Trophoblast cell (in vitro differentiated cells and primary cell): ENCODE data around the gene SIX5.
A peak's percentile ranks its signal among the peaks of the same experiment; 100 is the strongest.

Experiments
- DNase-seq, 2 donors: peaks; one replicate each; pipeline ENCODE4 v3.0.0-alpha.2; 2016
- H2AFZ ChIP-seq: 2 replicates; pipeline ENCODE4 v1.6.1; 2013; ENCODE audit warnings: low read length, moderate library complexity, mild to moderate bottlenecking; ENCODE audit not compliant: insufficient read depth, poor library complexity
- H2AK5ac ChIP-seq: 2 replicates; pipeline ENCODE4 v1.6.1; 2013; ENCODE audit warnings: mild to moderate bottlenecking, low read length
- H2BK120ac ChIP-seq: 2 replicates; pipeline ENCODE4 v1.6.1; 2013; ENCODE audit warnings: low read length, mild to moderate bottlenecking, moderate library complexity; ENCODE audit not compliant: insufficient read depth, poor library complexity
- H2BK12ac ChIP-seq: 2 replicates; pipeline ENCODE4 v1.6.1; 2013; ENCODE audit warnings: mild to moderate bottlenecking, low read length, moderate library complexity
- H2BK5ac ChIP-seq: 2 replicates; pipeline ENCODE4 v1.6.1; 2013; ENCODE audit warnings: low read length, low read depth, moderate library complexity, mild to moderate bottlenecking; ENCODE audit not compliant: poor library complexity
- H3K14ac ChIP-seq: 2 replicates; pipeline ENCODE4 v1.6.1; 2013; ENCODE audit warnings: mild to moderate bottlenecking, low read length
- H3K18ac ChIP-seq: 2 replicates; pipeline ENCODE4 v1.6.1; 2013; ENCODE audit warnings: mild to moderate bottlenecking, low read length
- H3K23ac ChIP-seq: 2 replicates; pipeline ENCODE4 v1.6.1; 2013; ENCODE audit warnings: low read length
- H3K27ac ChIP-seq: 2 replicates; pipeline ENCODE4 v1.5.1; 2013; ENCODE audit warnings: low read depth, mild to moderate bottlenecking, inconsistent platforms, low read length, moderate library complexity
- H3K27me3 ChIP-seq: 2 replicates; pipeline ENCODE4 v1.6.1; 2013; ENCODE audit warnings: inconsistent platforms, mild to moderate bottlenecking, low read length, moderate library complexity; ENCODE audit not compliant: insufficient read depth
- H3K36me3 ChIP-seq, 2 experiments: 1 replicate in 1 of 2; 2 replicates in 1 of 2; pipeline ENCODE4 v1.6.1; 2013; ENCODE audit warnings: low read length in 2 of 2, mild to moderate bottlenecking in 2 of 2, moderate library complexity in 1 of 2; ENCODE audit not compliant: insufficient read depth in 2 of 2, control insufficient read depth in 1 of 2
- H3K4ac ChIP-seq: 2 replicates; pipeline ENCODE4 v1.6.1; 2013; ENCODE audit warnings: low read depth, mild to moderate bottlenecking, low read length, moderate library complexity
- H3K4me1 ChIP-seq, 2 experiments: 1 replicate in 1 of 2; 2 replicates in 1 of 2; pipeline ENCODE4 v1.6.1; 2013; ENCODE audit warnings: low read length in 2 of 2, mild to moderate bottlenecking in 2 of 2, moderate library complexity in 1 of 2; ENCODE audit not compliant: insufficient read depth in 2 of 2, control insufficient read depth in 1 of 2
- H3K4me2 ChIP-seq: 2 replicates; pipeline ENCODE4 v1.6.1; 2013; ENCODE audit warnings: inconsistent platforms, mild to moderate bottlenecking, low read length, moderate library complexity
- H3K4me3 ChIP-seq: 2 replicates; pipeline ENCODE4 v1.5.1; 2013; ENCODE audit warnings: mild to moderate bottlenecking, low read depth, low read length, inconsistent platforms
- H3K79me1 ChIP-seq: one replicate; pipeline ENCODE4 v1.6.1; 2013; ENCODE audit warnings: low read length
- H3K79me2 ChIP-seq: 2 replicates; pipeline ENCODE4 v1.6.1; 2013; ENCODE audit warnings: low read length, mild to moderate bottlenecking; ENCODE audit not compliant: control insufficient read depth, insufficient read depth, poor library complexity
- H3K9ac ChIP-seq: 2 replicates; pipeline ENCODE4 v1.6.1; 2013; ENCODE audit warnings: mild to moderate bottlenecking, low read length
- H3K9me3 ChIP-seq: 2 replicates; pipeline ENCODE4 v1.6.1; 2013; ENCODE audit warnings: low read depth, mild to moderate bottlenecking, control low read depth, inconsistent platforms, low read length; ENCODE audit not compliant: insufficient read depth
- H4K12ac ChIP-seq: 2 replicates; pipeline ENCODE4 v1.6.1; 2013; ENCODE audit warnings: low read depth, mild to moderate bottlenecking, low read length, moderate library complexity
- H4K8ac ChIP-seq: 2 replicates; pipeline ENCODE4 v1.6.1; 2013; ENCODE audit warnings: low read depth, mild to moderate bottlenecking, low read length, moderate library complexity
- H4K91ac ChIP-seq: one replicate; pipeline ENCODE4 v1.6.1; 2013; ENCODE audit warnings: low read depth, mild to moderate bottlenecking, low read length, moderate library complexity
- WGBS: extraction: QIAGEN DNeasy Blood & Tissue Kit; methylation state at CpG from one replicate; pipeline ENCODE4 v1.1.7; 2013; ENCODE audit warnings: missing lambda C conversion rate; ENCODE audit not compliant: insufficient read length, insufficient coverage; ENCODE audit errors: extremely low coverage; 5-methylcytosine and 5-hydroxymethylcytosine counted together

The SIX5 gene

DNA sequence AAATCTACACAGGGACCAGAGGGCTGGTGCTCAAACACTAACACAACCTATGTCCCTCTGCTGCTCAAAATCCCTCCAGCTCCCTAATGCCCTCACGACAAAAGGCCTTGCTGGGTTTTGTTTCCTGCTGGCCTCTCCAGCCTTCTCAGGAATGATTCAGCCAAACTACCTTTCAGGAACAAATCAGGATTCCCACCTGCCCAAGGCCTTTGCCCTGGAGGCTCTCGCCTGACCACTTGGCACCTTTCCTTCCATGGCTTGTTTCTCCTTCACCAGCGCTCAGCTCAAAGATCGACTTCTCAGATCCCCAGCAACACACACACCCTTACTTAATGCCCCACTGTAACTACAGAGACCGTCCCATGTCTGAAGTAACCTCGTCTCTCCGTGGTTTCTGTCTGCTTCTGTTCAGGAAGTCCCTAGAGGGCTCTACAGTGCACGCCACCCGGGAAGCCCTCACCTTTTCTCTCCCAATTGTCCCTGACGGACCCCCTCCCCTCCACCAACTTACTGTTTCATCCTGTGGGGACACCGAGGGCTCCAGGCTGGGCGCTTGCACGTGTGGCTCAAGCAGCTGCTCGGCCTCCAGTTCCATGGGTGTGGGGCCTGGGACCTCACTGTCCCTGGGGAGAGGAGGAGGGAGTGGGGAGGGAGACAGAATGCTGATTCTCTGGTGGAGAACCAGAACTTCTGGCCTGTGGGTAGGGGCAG lies 3.2 kb upstream of the SIX5 start:
- Histone ChIP-seq H3K79me1 (peaks cover 23% of the 10 kb centered on the region), H3K23ac (no peak overlapping the region), H3K9ac (no peak overlapping the region), H2BK120ac (no peak overlapping the region), H3K27ac (no peak overlapping the region), H3K9me3 (no peaks in the 10 kb centered on the region), H3K79me2 (peaks cover 13% of the 10 kb centered on the region), H3K4me3 (no peak overlapping the region), H3K14ac (no peak overlapping the region), H2BK12ac (no peak overlapping the region), H3K4me2 (no peak overlapping the region), H4K12ac (no peak overlapping the region), H3K4ac (no peak overlapping the region), H3K27me3 (no peaks in the 10 kb centered on the region), H3K4me1 (peaks cover 0 to 5% of the 10 kb centered on the region in 2 experiments), H3K18ac (no peak overlapping the region), H2AK5ac (no peak overlapping the region), H3K36me3 (peaks cover 24 to 26% of the 10 kb centered on the region in 2 experiments), H2BK5ac (no peak overlapping the region), H4K8ac (no peak overlapping the region), H4K91ac (no peak overlapping the region), H2AFZ (no peak overlapping the region)
- DNase-seq, result no peak
- no CpG with 5 or more reads among the region's 14 CpGs for WGBS

DNA sequence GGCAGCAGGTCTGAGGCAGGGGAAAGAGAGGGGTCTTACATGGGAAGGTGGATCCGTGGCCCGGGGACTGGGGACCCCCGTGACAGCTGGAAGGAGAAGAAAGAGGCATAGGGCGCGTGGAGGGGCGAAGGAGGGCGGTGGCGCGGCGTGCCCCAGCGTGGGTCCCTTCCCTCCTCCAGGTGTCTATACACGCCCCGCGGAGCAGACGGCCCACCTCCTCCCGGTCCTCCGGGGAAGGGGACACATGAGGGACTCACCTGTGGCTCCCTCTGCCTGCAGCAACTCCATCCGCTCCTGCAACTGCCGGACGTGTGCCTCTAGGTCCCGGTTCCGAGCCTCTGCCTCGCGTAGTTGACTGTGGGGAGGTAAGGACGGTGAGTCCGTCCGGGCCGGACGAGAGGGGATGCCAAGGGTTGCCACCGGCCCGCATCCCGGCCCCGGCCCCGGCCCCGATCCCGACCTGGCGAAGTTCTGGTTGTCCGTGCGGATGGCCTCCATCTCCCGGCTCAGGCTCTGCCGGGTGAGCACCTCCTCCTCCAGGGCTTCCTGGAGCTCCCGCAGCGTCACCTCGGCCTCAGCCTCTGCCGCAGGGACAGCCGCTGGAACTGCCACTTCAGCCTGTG lies 2.4 kb upstream of the SIX5 start:
- Histone ChIP-seq H3K14ac (no peak overlapping the region), H3K9ac (no peak overlapping the region), H3K9me3 (no peaks in the 10 kb centered on the region), H2AFZ (no peak overlapping the region), H3K27ac (no peak overlapping the region), H4K12ac (no peak overlapping the region), H4K91ac (no peak overlapping the region), H3K27me3 (no peaks in the 10 kb centered on the region), H3K4me2 (peak overlapping the region; percentile 66), H4K8ac (no peak overlapping the region), H2AK5ac (no peak overlapping the region), H3K4ac (no peak overlapping the region), H3K36me3 (peaks cover 17% of the 10 kb centered on the region in 2 experiments), H3K4me3 (no peak overlapping the region), H3K79me1 (peaks cover 27% of the 10 kb centered on the region), H2BK120ac (no peak overlapping the region), H2BK12ac (no peak overlapping the region), H3K4me1 (peaks cover 6 to 13% of the 10 kb centered on the region in 2 experiments), H2BK5ac (no peak overlapping the region), H3K23ac (no peak overlapping the region), H3K18ac (no peak overlapping the region), H3K79me2 (peaks cover 13% of the 10 kb centered on the region)
- no CpG with 5 or more reads among the region's 46 CpGs for WGBS
- DNase-seq, result peak in 1 of 2 donors; percentile 40

DNA sequence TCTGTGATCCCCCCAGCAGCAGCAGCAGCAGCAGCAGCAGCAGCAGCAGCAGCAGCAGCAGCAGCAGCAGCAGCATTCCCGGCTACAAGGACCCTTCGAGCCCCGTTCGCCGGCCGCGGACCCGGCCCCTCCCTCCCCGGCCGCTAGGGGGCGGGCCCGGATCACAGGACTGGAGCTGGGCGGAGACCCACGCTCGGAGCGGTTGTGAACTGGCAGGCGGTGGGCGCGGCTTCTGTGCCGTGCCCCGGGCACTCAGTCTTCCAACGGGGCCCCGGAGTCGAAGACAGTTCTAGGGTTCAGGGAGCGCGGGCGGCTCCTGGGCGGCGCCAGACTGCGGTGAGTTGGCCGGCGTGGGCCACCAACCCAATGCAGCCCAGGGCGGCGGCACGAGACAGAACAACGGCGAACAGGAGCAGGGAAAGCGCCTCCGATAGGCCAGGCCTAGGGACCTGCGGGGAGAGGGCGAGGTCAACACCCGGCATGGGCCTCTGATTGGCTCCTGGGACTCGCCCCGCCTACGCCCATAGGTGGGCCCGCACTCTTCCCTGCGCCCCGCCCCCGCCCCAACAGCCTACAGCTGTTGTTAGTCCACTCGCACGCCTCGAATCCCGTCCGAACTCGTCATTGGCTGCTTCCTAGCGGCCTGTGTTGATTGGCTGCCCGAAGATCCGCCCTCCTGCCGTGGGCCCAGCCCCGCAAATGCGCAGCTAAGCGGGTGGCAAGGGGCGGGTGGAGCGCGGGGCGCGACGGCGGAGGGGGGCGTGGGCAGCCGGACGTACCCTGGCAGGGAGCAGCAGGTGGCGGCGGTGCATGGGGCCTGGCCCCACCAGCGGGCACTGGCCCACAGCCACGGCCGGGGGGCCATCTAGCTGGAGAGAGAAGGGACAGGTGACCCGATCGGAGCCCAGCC lies 1.4 kb upstream of the SIX5 start:
- DNase-seq, result peak; percentile 96 to 98
- Histone ChIP-seq H3K18ac (peak overlapping the region; percentile 75), H4K91ac (peak overlapping the region; percentile 91), H3K23ac (no peak overlapping the region), H3K36me3 (peaks cover 16 to 17% of the 10 kb centered on the region in 2 experiments), H3K4ac (peak overlapping the region; percentile 42), H4K12ac (peak overlapping the region; percentile 71), H2AFZ (peak overlapping the region; percentile 50), H3K9me3 (no peaks in the 10 kb centered on the region), H3K9ac (peak overlapping the region; percentile 84), H3K27me3 (no peaks in the 10 kb centered on the region), H3K27ac (peak overlapping the region; percentile 91), H2AK5ac (no peak overlapping the region), H2BK120ac (peak overlapping the region; percentile 59), H4K8ac (peak overlapping the region; percentile 86), H2BK5ac (peak overlapping the region; percentile 69), H3K79me1 (peaks cover 27% of the 10 kb centered on the region), H3K4me2 (peak overlapping the region; percentile 97), H3K4me1 (peaks cover 7 to 15% of the 10 kb centered on the region in 2 experiments), H3K4me3 (peak overlapping the region; percentile 73), H2BK12ac (no peak overlapping the region), H3K79me2 (peaks cover 13% of the 10 kb centered on the region), H3K14ac (peak overlapping the region; percentile 83)
- no CpG with 5 or more reads among the region's 79 CpGs for WGBS

DNA sequence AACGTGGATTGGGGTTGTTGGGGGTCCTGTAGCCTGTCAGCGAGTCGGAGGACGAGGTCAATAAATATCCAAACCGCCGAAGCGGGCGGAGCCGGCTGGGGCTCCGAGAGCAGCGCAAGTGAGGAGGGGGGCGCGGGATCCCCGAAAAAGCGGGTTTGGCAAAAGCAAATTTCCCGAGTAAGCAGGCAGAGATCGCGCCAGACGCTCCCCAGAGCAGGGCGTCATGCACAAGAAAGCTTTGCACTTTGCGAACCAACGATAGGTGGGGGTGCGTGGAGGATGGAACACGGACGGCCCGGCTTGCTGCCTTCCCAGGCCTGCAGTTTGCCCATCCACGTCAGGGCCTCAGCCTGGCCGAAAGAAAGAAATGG lies 754 bp upstream of the SIX5 start:
- H3K79me2 ChIP-seq, result peaks cover 13% of the 10 kb centered on the region
- peaks cover 27% of the 10 kb centered on the region for H3K79me1 ChIP-seq
- peak overlapping the region; percentile 75 for H3K18ac ChIP-seq
- peaks cover 16% of the 10 kb centered on the region in 2 experiments for H3K36me3 ChIP-seq
- peak overlapping the region; percentile 59 for H2BK120ac ChIP-seq
- peak overlapping the region; percentile 10 for H2BK12ac ChIP-seq
- peak in 1 of 2 donors; percentile 45 for DNase-seq
- H3K4ac ChIP-seq, result peak overlapping the region; percentile 42
- H3K27me3 ChIP-seq, result no peaks in the 10 kb centered on the region
- no peaks in the 10 kb centered on the region for H3K9me3 ChIP-seq
- H2BK5ac ChIP-seq, result peak overlapping the region; percentile 69
- WGBS, result no CpG with 5 or more reads among the region's 28 CpGs
- H3K9ac ChIP-seq, result peak overlapping the region; percentile 84
- H2AK5ac ChIP-seq, result peak overlapping the region; percentile 67
- H3K4me2 ChIP-seq, result peak overlapping the region; percentile 97
- no peak overlapping the region for H3K23ac ChIP-seq
- peak overlapping the region; percentile 83 for H3K14ac ChIP-seq
- peak overlapping the region; percentile 86 for H4K8ac ChIP-seq
- H2AFZ ChIP-seq, result peak overlapping the region; percentile 50
- H4K91ac ChIP-seq, result peak overlapping the region; percentile 91
- peak overlapping the region; percentile 71 for H4K12ac ChIP-seq
- H3K4me1 ChIP-seq, result peaks cover 13 to 21% of the 10 kb centered on the region in 2 experiments
- H3K27ac ChIP-seq, result peak overlapping the region; percentile 91
- peak overlapping the region; percentile 68 for H3K4me3 ChIP-seq
